Measurements from ENCODE around the gene CHST11.

Gene CHST11

DNA sequence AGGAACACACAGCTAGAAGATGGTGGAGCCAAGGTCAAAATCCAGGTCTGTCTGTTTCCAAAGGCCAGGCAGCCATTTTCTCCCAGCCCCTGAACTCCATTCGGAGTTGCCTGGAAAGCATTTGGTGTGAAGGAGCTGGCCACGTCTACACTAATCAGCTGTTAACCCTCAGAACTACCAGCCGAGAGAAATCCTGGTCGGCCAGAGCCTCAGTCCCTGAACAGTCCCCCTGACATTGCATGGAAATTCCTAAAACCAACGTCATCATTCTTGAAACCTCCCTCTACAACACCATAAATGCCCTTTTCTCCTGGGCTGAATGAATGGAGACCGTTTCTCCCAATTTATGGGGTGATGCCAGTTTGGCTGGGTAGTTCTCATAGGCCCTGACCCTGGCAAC is 255.7 kb downstream of the CHST11 start:
- POLR2A ChIA-PET, result no interaction called here
- 95% methylated on average over 5 of the region's 6 CpGs for WGBS (ENCODE audit: insufficient coverage)
- Histone ChIP-seq H3K4me3 (ENCODE audit: control insufficient read depth in 1 of 7, extremely low read depth in 1 of 7, insufficient read depth in 4 of 7, low read depth in 2 of 7, low read length in 6 of 7) (no peak overlapping the region), H3K4me1 (ENCODE audit: control extremely low read depth in 1 of 4, control insufficient read depth in 4 of 4, insufficient read depth in 4 of 4, low read length in 3 of 4) (peaks cover 0 to 26% (median 16%) of the 10 kb centered on the region in 4 experiments), H3K27me3 (replicated peaks in 2 of 5; ENCODE audit: control insufficient read depth in 4 of 5, insufficient read depth in 5 of 5, low read length in 4 of 5) (no peaks in the 10 kb centered on the region), H3K9me3 (ENCODE audit: control extremely low read depth in 1 of 5, control insufficient read depth in 4 of 5, insufficient read depth in 2 of 5, low read depth in 1 of 5, low read length in 4 of 5) (no peaks in the 10 kb centered on the region), H3K36me3 (ENCODE audit: control insufficient read depth in 4 of 4, insufficient read depth in 4 of 4, low read length in 3 of 4) (peaks cover 2 to 59% (median 12%) of the 10 kb centered on the region in 4 experiments), H3K27ac (ENCODE audit: insufficient read depth in 1 of 2, low read depth in 1 of 2, low read length in 2 of 2, poor library complexity in 1 of 2, severe bottlenecking in 2 of 2) (no peak overlapping the region)
- CTCF ChIA-PET, result interaction anchor here (2.4 kb wide), 1 partner anchor 9 kb away, joined by 8 read pairs; no protein-coding TSS in a partner anchor
- DNase-seq, result no peak

- WGBS (ENCODE audit: insufficient coverage), result 100% methylated on average over 4 of the region's 5 CpGs
- ChIA-PET POLR2A (no interaction called here), CTCF (interaction anchor here (2.4 kb wide), 1 partner anchor 9 kb away, joined by 8 read pairs; no protein-coding TSS in a partner anchor)
Measured at GRCh38 chr12:104712968-104713367, 256.2 kb downstream of the CHST11 start.

GRCh38 chr12:104713444-104713843 is 256.7 kb downstream of the CHST11 start:
- Histone ChIP-seq H3K4me3 (ENCODE audit: control insufficient read depth in 1 of 7, extremely low read depth in 1 of 7, insufficient read depth in 4 of 7, low read depth in 2 of 7, low read length in 6 of 7) (no peak overlapping the region), H3K27me3 (replicated peaks in 2 of 5; ENCODE audit: control insufficient read depth in 4 of 5, insufficient read depth in 5 of 5, low read length in 4 of 5) (no peaks in the 10 kb centered on the region), H3K36me3 (ENCODE audit: control insufficient read depth in 4 of 4, insufficient read depth in 4 of 4, low read length in 3 of 4) (peaks cover 4 to 54% (median 8%) of the 10 kb centered on the region in 4 experiments), H3K9me3 (ENCODE audit: control extremely low read depth in 1 of 5, control insufficient read depth in 4 of 5, insufficient read depth in 2 of 5, low read depth in 1 of 5, low read length in 4 of 5) (no peaks in the 10 kb centered on the region), H3K4me1 (ENCODE audit: control extremely low read depth in 1 of 4, control insufficient read depth in 4 of 4, insufficient read depth in 4 of 4, low read length in 3 of 4) (peaks cover 0 to 26% (median 17%) of the 10 kb centered on the region in 4 experiments), H3K27ac (ENCODE audit: insufficient read depth in 1 of 2, low read depth in 1 of 2, low read length in 2 of 2, poor library complexity in 1 of 2, severe bottlenecking in 2 of 2) (no peak overlapping the region)
- ChIA-PET CTCF (interaction anchor here (1.3 to 2.4 kb wide), 2 partner anchors 9 to 36 kb away, joined by 3 to 8 read pairs; no protein-coding TSS in a partner anchor), POLR2A (no interaction called here)
- no peak for DNase-seq
- 76% methylated on average over 7 of the region's 8 CpGs for WGBS (ENCODE audit: insufficient coverage)

More at GRCh38 chr12:104712968-104713367, 256.2 kb downstream of the CHST11 start:
- H3K4me3 ChIP-seq (ENCODE audit: control insufficient read depth in 1 of 7, extremely low read depth in 1 of 7, insufficient read depth in 4 of 7, low read depth in 2 of 7, low read length in 6 of 7), result no peak overlapping the region
- no peak for DNase-seq
- H3K4me1 ChIP-seq (ENCODE audit: control extremely low read depth in 1 of 4, control insufficient read depth in 4 of 4, insufficient read depth in 4 of 4, low read length in 3 of 4), result peaks cover 0 to 26% (median 16%) of the 10 kb centered on the region in 4 experiments
- no peaks in the 10 kb centered on the region for H3K9me3 ChIP-seq (ENCODE audit: control extremely low read depth in 1 of 5, control insufficient read depth in 4 of 5, insufficient read depth in 2 of 5, low read depth in 1 of 5, low read length in 4 of 5)
- H3K27me3 ChIP-seq (replicated peaks in 2 of 5; ENCODE audit: control insufficient read depth in 4 of 5, insufficient read depth in 5 of 5, low read length in 4 of 5), result no peaks in the 10 kb centered on the region
- peaks cover 2 to 55% (median 8%) of the 10 kb centered on the region in 4 experiments for H3K36me3 ChIP-seq (ENCODE audit: control insufficient read depth in 4 of 4, insufficient read depth in 4 of 4, low read length in 3 of 4)
- no peak overlapping the region for H3K27ac ChIP-seq (ENCODE audit: insufficient read depth in 1 of 2, low read depth in 1 of 2, low read length in 2 of 2, poor library complexity in 1 of 2, severe bottlenecking in 2 of 2)

DNA sequence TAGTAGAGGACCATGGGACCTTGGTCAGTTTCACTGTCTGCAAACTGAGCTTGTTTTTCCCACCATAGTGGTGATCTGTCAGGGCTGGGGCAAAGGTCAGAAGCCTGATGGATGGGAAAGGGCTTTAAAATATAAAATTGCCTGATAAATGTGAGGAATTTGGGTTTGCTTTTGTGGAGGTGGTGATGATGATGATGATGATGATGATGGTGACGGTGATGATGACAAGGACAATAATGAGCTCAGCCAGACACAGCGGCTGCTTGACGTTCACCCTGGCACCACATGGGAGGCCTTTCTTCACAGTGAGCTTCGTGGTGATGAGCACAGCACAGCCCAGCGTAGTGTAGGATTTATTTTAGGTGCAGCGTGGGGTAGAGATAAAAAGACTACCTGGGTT is 257.6 kb downstream of the CHST11 start:
- POLR2A ChIA-PET, result interaction anchor here (0.7 kb wide), 1 partner anchor 34 kb away, joined by 3 read pairs; no protein-coding TSS in a partner anchor
- no peak for DNase-seq
- WGBS (ENCODE audit: insufficient coverage), result 100% methylated on average over 6 of the region's 6 CpGs
- no peaks in the 10 kb centered on the region for H3K9me3 ChIP-seq (ENCODE audit: control extremely low read depth in 1 of 5, control insufficient read depth in 4 of 5, insufficient read depth in 2 of 5, low read depth in 1 of 5, low read length in 4 of 5)
- peaks cover 0 to 54% (median 6%) of the 10 kb centered on the region in 4 experiments for H3K36me3 ChIP-seq (ENCODE audit: control insufficient read depth in 4 of 4, insufficient read depth in 4 of 4, low read length in 3 of 4)
- peaks cover 2 to 33% (median 24%) of the 10 kb centered on the region in 4 experiments for H3K4me1 ChIP-seq (ENCODE audit: control extremely low read depth in 1 of 4, control insufficient read depth in 4 of 4, insufficient read depth in 4 of 4, low read length in 3 of 4)
- H3K4me3 ChIP-seq (ENCODE audit: control insufficient read depth in 1 of 7, extremely low read depth in 1 of 7, insufficient read depth in 4 of 7, low read depth in 2 of 7, low read length in 6 of 7), result no peak overlapping the region
- CTCF ChIA-PET, result interaction anchor here (0.8 to 2.4 kb wide), 4 partner anchors 10 to 35 kb away, joined by 3 to 8 read pairs (median 4); no protein-coding TSS in a partner anchor
- H3K27ac ChIP-seq (ENCODE audit: insufficient read depth in 1 of 2, low read depth in 1 of 2, low read length in 2 of 2, poor library complexity in 1 of 2, severe bottlenecking in 2 of 2), result no peak overlapping the region
- H3K27me3 ChIP-seq (replicated peaks in 2 of 5; ENCODE audit: control insufficient read depth in 4 of 5, insufficient read depth in 5 of 5, low read length in 4 of 5), result no peaks in the 10 kb centered on the region

- 98% methylated on average over 7 of the region's 7 CpGs for WGBS (ENCODE audit: insufficient coverage)
- ChIA-PET CTCF (interaction anchor here (0.9 to 1.5 kb wide), 4 partner anchors 11 to 21 kb away, joined by 3 to 5 read pairs (median 4); no protein-coding TSS in a partner anchor), POLR2A (interaction anchor here (0.5 kb wide), 1 partner anchor 197 kb away, joined by 3 read pairs; no protein-coding TSS in a partner anchor)
- DNase-seq, result no peak
- Histone ChIP-seq H3K4me3 (ENCODE audit: control insufficient read depth in 1 of 7, extremely low read depth in 1 of 7, insufficient read depth in 4 of 7, low read depth in 2 of 7, low read length in 6 of 7) (no peak overlapping the region), H3K27me3 (replicated peaks in 2 of 5; ENCODE audit: control insufficient read depth in 4 of 5, insufficient read depth in 5 of 5, low read length in 4 of 5) (no peaks in the 10 kb centered on the region), H3K27ac (ENCODE audit: insufficient read depth in 1 of 2, low read depth in 1 of 2, low read length in 2 of 2, poor library complexity in 1 of 2, severe bottlenecking in 2 of 2) (no peak overlapping the region), H3K36me3 (ENCODE audit: control insufficient read depth in 4 of 4, insufficient read depth in 4 of 4, low read length in 3 of 4) (peaks cover 0 to 56% (median 6%) of the 10 kb centered on the region in 4 experiments), H3K4me1 (ENCODE audit: control extremely low read depth in 1 of 4, control insufficient read depth in 4 of 4, insufficient read depth in 4 of 4, low read length in 3 of 4) (peaks cover 8 to 47% (median 42%) of the 10 kb centered on the region in 4 experiments), H3K9me3 (ENCODE audit: control extremely low read depth in 1 of 5, control insufficient read depth in 4 of 5, insufficient read depth in 2 of 5, low read depth in 1 of 5, low read length in 4 of 5) (no peaks in the 10 kb centered on the region)
Measured at GRCh38 chr12:104716172-104716571, 259.4 kb downstream of the CHST11 start.

GRCh38 chr12:104718304-104718929 is 261.7 kb downstream of the CHST11 start:
- Histone ChIP-seq H3K4me1 (ENCODE audit: control extremely low read depth in 1 of 4, control insufficient read depth in 4 of 4, insufficient read depth in 4 of 4, low read length in 3 of 4) (peaks cover 17 to 66% (median 58%) of the 10 kb centered on the region in 4 experiments), H3K36me3 (ENCODE audit: control insufficient read depth in 4 of 4, insufficient read depth in 4 of 4, low read length in 3 of 4) (peaks cover 0 to 59% (median 4%) of the 10 kb centered on the region in 4 experiments), H3K9me3 (ENCODE audit: control extremely low read depth in 1 of 5, control insufficient read depth in 4 of 5, insufficient read depth in 2 of 5, low read depth in 1 of 5, low read length in 4 of 5) (no peaks in the 10 kb centered on the region), H3K4me3 (ENCODE audit: control insufficient read depth in 1 of 7, extremely low read depth in 1 of 7, insufficient read depth in 4 of 7, low read depth in 2 of 7, low read length in 6 of 7) (no peak overlapping the region), H3K27me3 (replicated peaks in 2 of 5; ENCODE audit: control insufficient read depth in 4 of 5, insufficient read depth in 5 of 5, low read length in 4 of 5) (no peaks in the 10 kb centered on the region), H3K27ac (ENCODE audit: insufficient read depth in 1 of 2, low read depth in 1 of 2, low read length in 2 of 2, poor library complexity in 1 of 2, severe bottlenecking in 2 of 2) (no peak overlapping the region)
- ChIA-PET CTCF (interaction anchor here (0.6 to 2.5 kb wide), 9 partner anchors 9 to 337 kb away, joined by 3 to 9 read pairs (median 4); no protein-coding TSS in a partner anchor), POLR2A (interaction anchor here (0.6 to 2.8 kb wide), 3 partner anchors 22 to 376 kb away, joined by 3 to 8 read pairs (median 3); no protein-coding TSS in a partner anchor)
- 91% methylated on average over 9 of the region's 11 CpGs for WGBS (ENCODE audit: insufficient coverage)
- DNase-seq, result no peak

All from common myeloid progenitor, CD34-positive (primary cell).